GM19043 (cell line): Measurements from ENCODE around the gene SIMC1.

Experiments
- ATAC-seq: cut with Tn5 transposase; IDR thresholded peaks from one replicate; pipeline ENCODE4 v1.9.1; 2021; ENCODE audit warnings: low read depth; ENCODE audit not compliant: unreplicated experiment

The SIMC1 gene

GRCh38 chr5:176360894-176361436, 122.7 kb downstream of the SIMC1 start:
- ATAC-seq, result no peak

GRCh38 chr5:176361437-176362232, 123.4 kb downstream of the SIMC1 start, which contains the start of gene KIAA1191:
Gene KIAA1191, minus strand, starts transcription at chr5:176361764. Its CDS starts 2,256 bp downstream, at chr5:176359508.
- peak; percentile 80 for ATAC-seq

- ATAC-seq, result no peak
Measured at GRCh38 chr5:176362233-176362490, 123.9 kb downstream of the SIMC1 start.

GRCh38 chr5:176364765-176365350, 126.6 kb downstream of the SIMC1 start:
- no peak for ATAC-seq

- ATAC-seq, result peak; percentile 36
Measured at GRCh38 chr5:176365351-176366231, 127.4 kb downstream of the SIMC1 start, which contains the start of gene ARL10. Gene ARL10, plus strand, starts transcription at chr5:176365487. Its CDS starts 77 bp downstream, at chr5:176365564.

- no peak for ATAC-seq
Measured at GRCh38 chr5:176366232-176366894, 128.1 kb downstream of the SIMC1 start.

GRCh38 chr5:176368726-176369125, 130.5 kb downstream of the SIMC1 start:
- ATAC-seq, result no peak

- ATAC-seq, result no peak
Measured at GRCh38 chr5:176369934-176370711, 131.9 kb downstream of the SIMC1 start.

- ATAC-seq, result no peak
Measured at GRCh38 chr5:176371621-176372539, 133.7 kb downstream of the SIMC1 start.

GRCh38 chr5:176373100-176373818, 135.0 kb downstream of the SIMC1 start:
- ATAC-seq, result no peak

GRCh38 chr5:176379881-176380280, 141.7 kb downstream of the SIMC1 start:
- no peak for ATAC-seq

GRCh38 chr5:176381423-176381822, 143.2 kb downstream of the SIMC1 start:
- no peak for ATAC-seq

- no peak for ATAC-seq
Measured at GRCh38 chr5:176381979-176382378, 143.8 kb downstream of the SIMC1 start.

- no peak for ATAC-seq
Measured at GRCh38 chr5:176382721-176383120, 144.5 kb downstream of the SIMC1 start.

GRCh38 chr5:176383248-176383905, 145.2 kb downstream of the SIMC1 start:
- ATAC-seq, result no peak

GRCh38 chr5:176383961-176384360, 145.7 kb downstream of the SIMC1 start:
- ATAC-seq, result no peak

- ATAC-seq, result no peak
Measured at GRCh38 chr5:176384366-176384930, 146.2 kb downstream of the SIMC1 start.
